Measurements from ENCODE around the gene LRRD1.
"Not testable (repeated sequence)": the region's sequence is repeated elsewhere in the genome, so short reads cannot be mapped to it uniquely, and the experiment has no call there.

Gene LRRD1

DNA sequence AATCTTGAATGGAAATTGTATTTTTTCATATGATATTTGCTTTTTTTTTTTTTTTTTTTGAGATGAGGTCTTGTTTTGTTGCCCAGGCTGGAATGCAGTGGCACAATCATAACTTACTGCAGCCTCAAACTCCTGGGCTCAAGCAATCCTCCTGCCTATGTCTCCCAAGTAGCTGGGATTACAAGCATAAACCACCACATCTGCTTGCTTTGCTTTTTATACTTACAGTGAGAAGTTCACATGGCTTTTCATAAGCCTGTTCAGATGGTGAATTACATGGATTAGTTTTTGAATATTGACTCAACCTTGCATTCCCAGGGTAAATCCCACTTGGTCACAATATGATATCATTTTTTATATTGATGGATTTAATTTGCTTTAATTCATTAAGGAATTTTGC, 22.0 kb downstream of the LRRD1 start:
- no peak for ATAC-seq
- no peaks in the 10 kb centered on the region for H3K27me3 Mint-ChIP-seq
- no peak overlapping the region for H3K27ac Mint-ChIP-seq
- no peak for DNase-seq
- H3K4me3 Mint-ChIP-seq = no peak overlapping the region
- no peaks in the 10 kb centered on the region for H3K9me3 Mint-ChIP-seq
- peaks cover 7% of the 10 kb centered on the region for H3K4me1 Mint-ChIP-seq

DNA sequence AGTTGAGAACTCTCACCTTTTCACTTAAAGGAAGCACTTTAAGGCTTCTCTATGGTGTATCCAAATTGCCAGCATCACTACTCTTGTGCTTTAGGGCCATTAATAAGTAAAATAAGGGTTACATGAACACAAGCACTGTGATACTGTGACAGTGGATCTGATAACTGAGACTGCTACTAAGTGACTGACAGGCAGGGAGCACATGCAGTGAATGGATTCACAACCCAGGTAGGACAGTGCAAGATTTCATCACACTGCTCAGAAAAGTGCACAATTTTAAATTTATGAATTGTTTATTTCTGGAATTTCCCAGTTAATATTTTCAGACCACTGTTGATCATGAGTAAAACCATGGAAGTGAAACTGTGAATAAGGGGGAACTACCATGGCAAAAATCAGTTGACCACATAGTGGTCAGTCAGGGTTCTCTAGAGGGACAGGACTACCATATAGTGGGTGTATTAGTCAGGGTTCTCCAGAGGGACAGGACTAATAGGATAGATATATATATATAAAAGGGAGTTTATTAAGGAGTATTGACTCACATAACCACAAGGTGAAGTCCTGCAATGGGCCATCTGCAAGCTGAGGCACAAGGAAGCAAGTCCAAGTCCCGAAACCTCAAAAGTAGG, 23.7 kb downstream of the LRRD1 start:
- Mint-ChIP-seq H3K9me3 (no peaks in the 10 kb centered on the region), H3K27me3 (no peaks in the 10 kb centered on the region), H3K4me1 (peaks cover 7% of the 10 kb centered on the region), H3K4me3 (no peak overlapping the region), H3K27ac (no peak overlapping the region)
- DNase-seq = no peak
- ATAC-seq = no peak

DNA sequence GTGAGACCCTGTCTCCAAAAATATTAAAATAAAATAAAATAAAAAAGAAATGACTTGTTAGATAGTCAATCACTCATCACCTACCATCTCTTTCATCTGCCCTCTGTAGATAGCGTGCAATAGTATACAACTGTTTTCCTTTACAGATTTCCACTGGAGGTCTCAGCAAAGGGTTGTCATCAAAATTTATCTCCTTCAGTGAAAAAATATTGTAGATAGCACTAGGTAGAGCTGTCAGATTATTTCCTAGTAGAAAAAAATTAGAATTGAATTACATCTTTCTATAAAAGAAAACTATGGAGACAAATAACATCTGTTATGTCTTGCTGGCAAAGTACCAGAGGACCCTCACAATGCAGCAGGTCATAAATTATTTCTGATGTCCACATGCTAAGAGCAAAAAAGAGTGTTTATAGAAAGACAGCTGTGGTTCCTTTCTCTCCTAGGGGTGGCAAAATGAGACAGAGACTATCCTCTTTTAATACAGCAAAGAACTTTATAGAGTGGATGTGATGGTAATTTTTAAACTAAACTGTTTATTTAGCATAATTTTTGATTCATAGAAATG, 28.4 kb downstream of the LRRD1 start:
- no peaks in the 10 kb centered on the region for H3K9me3 Mint-ChIP-seq
- ATAC-seq = no peak
- H3K4me3 Mint-ChIP-seq = no peak overlapping the region
- no peaks in the 10 kb centered on the region for H3K27me3 Mint-ChIP-seq
- H3K4me1 Mint-ChIP-seq = no peaks in the 10 kb centered on the region
- H3K27ac Mint-ChIP-seq = no peak overlapping the region
- no peak for DNase-seq

DNA sequence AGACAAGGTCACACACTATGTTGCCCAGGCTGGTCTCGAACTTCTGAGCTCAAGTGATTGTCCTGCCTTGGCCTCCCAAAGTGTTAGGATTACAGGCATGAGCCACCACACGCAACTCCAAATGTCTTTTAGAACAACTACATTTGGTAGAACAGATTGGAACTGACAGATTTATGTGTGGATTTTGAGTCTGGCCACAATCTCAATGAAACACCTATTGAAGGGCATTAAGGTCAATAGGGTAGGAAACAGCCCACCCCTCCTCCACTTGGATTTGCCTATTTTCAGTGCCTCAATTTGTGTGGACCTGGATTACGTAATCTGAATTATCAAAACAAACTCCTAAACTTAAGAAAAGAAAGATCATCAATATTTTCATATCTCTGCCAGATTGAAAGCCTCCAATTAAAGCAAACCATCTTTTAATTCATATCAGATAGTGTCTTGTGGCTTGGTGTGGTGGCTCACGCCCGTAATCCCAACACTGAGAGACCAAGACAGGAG, 29.2 kb downstream of the LRRD1 start:
- no peaks in the 10 kb centered on the region for H3K9me3 Mint-ChIP-seq
- DNase-seq (no peak), ATAC-seq (no peak)
- no peaks in the 10 kb centered on the region for H3K27me3 Mint-ChIP-seq
- H3K27ac Mint-ChIP-seq = no peak overlapping the region
- H3K4me3 Mint-ChIP-seq = no peak overlapping the region
- no peaks in the 10 kb centered on the region for H3K4me1 Mint-ChIP-seq

DNA sequence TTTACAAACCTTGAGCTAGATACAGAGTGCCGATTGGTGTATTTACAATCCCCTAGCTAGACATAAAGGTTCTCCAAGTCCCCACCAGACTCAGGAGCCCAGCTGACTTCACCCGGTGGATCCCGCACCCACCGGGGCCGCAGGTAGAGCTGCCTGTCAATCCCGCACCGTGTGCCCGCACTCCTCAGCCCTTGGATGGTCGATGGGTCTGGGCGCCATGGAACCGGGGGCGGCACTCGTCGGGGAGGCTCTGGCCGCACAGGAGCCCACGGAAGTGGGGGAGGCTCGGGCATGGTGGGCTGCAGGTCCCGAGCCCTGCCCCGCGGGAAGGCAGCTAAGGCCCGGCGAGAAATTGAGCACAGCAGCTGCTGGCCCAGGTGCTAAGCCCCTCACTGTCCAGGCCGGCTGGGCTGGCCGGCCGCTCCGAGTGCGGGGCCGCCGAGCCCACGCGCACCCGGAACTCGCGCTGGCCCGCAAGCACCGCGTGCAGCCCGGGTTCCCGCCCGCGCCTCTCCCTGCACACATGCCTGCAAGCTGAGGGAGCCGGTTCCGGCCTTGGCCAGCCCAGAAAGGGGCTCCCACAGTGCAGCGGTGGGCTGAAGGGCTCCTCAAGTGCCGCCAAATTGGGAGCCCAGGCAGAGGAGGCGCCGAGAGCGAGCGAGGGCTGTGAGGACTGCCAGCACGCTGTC, 35.6 kb downstream of the LRRD1 start:
- H3K4me3 Mint-ChIP-seq, H3K27me3 Mint-ChIP-seq, H3K27ac Mint-ChIP-seq, H3K4me1 Mint-ChIP-seq, H3K9me3 Mint-ChIP-seq, DNase-seq, ATAC-seq: not testable (repeated sequence)

DNA sequence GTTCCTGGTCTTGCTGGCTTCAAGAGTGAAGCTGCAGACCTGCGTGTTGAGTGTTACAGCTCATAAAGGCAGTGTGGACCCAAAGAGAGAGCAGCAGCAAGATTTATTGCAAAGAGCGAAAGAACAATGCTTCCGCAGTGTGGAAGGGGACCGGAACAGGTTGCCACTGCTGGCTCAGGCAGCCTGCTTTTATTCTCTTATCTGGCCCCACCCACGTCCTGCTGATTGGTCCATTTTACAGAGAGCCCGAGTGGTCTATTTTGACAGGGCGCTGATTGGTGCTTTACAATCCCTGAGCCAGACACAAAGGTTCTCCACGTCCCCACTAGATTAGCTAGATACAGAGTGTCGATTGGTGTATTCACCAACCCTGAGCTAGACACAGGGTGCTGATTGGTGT, 36.2 kb downstream of the LRRD1 start:
- not testable (repeated sequence) for DNase-seq, H3K27ac Mint-ChIP-seq, H3K4me3 Mint-ChIP-seq, H3K9me3 Mint-ChIP-seq, ATAC-seq, H3K27me3 Mint-ChIP-seq, H3K4me1 Mint-ChIP-seq

DNA sequence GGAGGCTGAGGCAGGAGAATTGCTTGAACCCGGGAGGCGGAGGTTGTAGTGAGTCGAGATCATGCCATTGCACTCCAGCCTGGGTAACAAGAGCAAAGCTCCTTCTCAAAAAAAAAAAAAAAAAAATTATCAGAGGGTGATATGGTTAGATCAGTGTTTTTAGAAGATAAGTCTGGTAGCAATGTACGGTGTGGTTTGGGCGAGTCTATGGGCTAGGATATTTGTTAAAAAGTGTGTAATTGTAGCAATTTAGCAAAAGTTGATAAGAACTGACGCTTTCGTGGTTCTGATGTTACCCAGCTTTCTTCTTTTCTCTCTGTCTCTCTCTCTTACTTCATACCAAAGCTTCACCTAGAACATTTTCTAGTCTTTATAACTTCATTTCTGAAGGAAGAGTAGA, 37.8 kb downstream of the LRRD1 start:
- H3K4me3 Mint-ChIP-seq = no peak overlapping the region
- no peak for DNase-seq
- no peaks in the 10 kb centered on the region for H3K27me3 Mint-ChIP-seq
- H3K27ac Mint-ChIP-seq = no peak overlapping the region
- H3K4me1 Mint-ChIP-seq = peaks cover under 1% of the 10 kb centered on the region
- ATAC-seq = no peak
- no peaks in the 10 kb centered on the region for H3K9me3 Mint-ChIP-seq

DNA sequence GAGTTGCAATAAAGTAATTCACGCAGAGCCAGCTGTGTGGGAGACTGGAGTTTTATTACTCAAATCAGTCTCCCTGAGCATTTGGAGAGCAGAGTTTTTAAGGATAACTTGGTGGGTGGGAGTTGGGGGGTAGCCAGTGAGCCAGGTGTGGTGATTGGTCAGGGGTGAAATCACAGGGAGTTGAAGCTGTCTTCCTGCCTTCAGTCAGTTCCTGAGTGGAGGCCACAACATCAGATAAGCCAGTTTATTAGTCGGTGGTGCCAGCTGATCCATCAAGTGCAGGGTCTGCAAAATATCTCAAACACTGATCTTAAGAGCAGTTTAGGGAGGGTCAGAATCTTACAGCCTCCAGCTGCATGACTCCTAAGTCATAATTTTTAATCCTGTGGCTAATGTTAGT, 41.4 kb downstream of the LRRD1 start:
- peaks cover 20% of the 10 kb centered on the region for H3K4me1 Mint-ChIP-seq
- no peak overlapping the region for H3K27ac Mint-ChIP-seq
- H3K9me3 Mint-ChIP-seq = no peaks in the 10 kb centered on the region
- H3K27me3 Mint-ChIP-seq = no peaks in the 10 kb centered on the region
- DNase-seq = no peak
- H3K4me3 Mint-ChIP-seq = no peak overlapping the region
- ATAC-seq = no peak

DNA sequence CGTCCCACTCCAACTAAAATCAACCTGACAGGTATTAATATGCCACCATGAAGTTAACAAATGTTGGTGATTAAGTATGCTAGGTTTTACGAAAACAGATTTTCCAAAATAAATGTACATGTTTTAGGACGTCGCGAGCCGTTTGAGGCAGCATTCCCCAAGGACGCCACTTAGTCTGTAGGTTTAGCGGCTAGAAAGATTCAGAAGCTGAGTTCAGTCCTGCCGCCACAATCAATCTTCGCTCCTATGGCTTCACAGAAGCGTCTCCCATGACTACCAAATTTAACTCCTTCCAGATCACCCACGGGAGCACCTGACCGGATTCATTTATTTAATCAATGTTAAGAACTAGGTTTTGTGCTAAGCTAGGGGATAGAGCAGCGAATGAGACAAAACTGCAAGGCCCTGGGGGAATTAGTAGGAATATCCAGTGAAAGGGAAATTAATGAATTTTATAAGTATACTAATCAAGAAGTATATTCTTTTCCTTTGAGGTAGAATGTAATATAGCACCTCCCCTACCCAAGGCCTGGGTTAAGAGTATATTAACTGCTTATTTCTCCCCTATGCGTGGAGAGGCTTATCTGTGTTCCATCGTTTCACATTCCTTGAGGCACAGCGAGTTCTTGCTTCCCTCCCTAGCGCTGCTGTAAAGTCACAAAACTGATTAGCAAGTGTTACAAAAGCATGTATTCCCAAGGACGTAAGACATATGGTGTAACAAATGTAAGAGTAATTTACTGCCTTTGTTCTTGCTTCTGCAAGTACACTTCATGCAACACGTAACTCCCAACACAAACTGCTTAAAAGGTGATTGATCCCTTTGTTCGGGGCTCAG, 43.7 kb downstream of the LRRD1 start:
- no peaks in the 10 kb centered on the region for H3K9me3 Mint-ChIP-seq
- peak overlapping the region; percentile 92 to 99 for H3K4me3 Mint-ChIP-seq
- DNase-seq (peak in 1 of 2 donors; percentile 8), ATAC-seq (no peak)
- H3K27ac Mint-ChIP-seq = peak overlapping the region; percentile 99
- H3K4me1 Mint-ChIP-seq = peaks cover 28% of the 10 kb centered on the region
- H3K27me3 Mint-ChIP-seq = no peaks in the 10 kb centered on the region

DNA sequence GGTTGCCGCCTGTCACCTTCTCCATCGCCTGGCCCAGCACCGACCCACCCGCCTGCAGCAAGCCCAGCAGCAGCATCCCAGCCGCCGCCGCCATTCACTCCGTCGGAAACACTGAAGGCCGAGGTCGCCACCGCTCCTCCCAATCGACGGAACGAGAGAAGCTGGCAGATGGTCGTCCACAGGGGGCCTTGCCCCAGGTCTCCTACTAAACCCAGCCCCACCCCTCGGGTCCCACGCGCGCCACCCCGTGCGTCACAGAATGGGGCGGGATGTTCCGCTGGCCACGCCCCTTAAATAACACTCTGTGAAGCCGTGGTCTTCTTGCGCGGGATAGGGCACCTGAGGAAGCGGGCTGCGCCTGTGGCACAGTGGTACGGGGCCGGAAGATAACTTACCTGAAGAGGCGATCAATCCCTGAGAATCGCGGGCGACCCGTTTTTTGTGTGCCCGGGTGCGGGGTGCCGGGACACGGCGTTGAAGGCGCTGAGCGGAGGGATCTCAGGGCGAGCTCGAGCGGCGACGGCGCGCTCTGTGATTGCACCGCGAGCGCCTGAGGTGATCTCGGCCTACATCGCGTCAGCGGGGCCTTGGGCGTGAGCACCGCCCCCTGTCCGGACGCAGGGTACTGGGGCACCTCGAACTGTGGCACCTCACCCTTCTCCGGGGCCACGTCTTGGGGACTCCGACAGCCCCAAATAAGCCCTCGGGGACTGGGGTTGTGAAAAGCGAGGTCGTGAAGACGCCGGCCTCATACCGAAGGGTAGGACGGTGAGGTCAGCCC, 44.5 kb downstream of the LRRD1 start, which contains the start of gene CYP51A1:
Gene CYP51A1 (minus strand): TSS at position 207 of the 781 bp plus-strand sequence. CDS start 113 bp downstream, at position 94.
- H3K4me3 Mint-ChIP-seq = peak within 1 kb of the TSS; percentile 92 to 99
- DNase-seq = peak; percentile 94 to 96
- H3K9me3 Mint-ChIP-seq = no peaks in the 10 kb centered on the region
- peak within 1 kb of the TSS; percentile 99 for H3K27ac Mint-ChIP-seq
- peaks cover 28% of the 10 kb centered on the region for H3K4me1 Mint-ChIP-seq
- H3K27me3 Mint-ChIP-seq = no peaks in the 10 kb centered on the region
- ATAC-seq = peak; percentile 92

DNA sequence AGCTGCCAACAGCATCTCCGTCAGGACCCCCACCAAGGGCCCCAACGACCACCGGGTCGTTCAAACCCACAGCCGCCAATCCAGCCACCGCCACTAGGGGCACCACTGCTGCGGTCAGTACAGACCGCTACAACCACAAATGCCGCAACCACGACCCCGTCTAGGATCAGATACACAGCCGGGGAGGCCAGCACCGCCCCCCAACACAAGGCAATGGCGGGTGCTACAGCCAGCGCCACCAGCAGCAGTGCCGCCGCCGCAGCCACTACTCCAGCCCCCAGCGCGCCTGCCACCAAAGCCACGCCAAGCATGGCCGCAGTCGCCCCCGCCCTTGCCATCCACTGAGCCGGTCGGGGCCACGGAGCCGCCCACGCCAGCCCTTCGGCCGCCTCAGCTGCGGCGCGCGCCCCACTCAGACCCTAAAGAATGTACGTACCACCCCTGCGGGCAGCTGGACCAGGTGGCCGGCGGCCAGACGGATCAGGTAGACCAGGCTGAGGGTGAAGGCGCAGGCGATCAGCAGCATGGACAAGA, 45.1 kb downstream of the LRRD1 start:
- peak overlapping the region; percentile 99 for H3K27ac Mint-ChIP-seq
- H3K9me3 Mint-ChIP-seq = no peaks in the 10 kb centered on the region
- H3K27me3 Mint-ChIP-seq = no peaks in the 10 kb centered on the region
- peak; percentile 52 for ATAC-seq
- peak overlapping the region; percentile 92 to 99 for H3K4me3 Mint-ChIP-seq
- DNase-seq = peak; percentile 70 to 74
- H3K4me1 Mint-ChIP-seq = peaks cover 28% of the 10 kb centered on the region

DNA sequence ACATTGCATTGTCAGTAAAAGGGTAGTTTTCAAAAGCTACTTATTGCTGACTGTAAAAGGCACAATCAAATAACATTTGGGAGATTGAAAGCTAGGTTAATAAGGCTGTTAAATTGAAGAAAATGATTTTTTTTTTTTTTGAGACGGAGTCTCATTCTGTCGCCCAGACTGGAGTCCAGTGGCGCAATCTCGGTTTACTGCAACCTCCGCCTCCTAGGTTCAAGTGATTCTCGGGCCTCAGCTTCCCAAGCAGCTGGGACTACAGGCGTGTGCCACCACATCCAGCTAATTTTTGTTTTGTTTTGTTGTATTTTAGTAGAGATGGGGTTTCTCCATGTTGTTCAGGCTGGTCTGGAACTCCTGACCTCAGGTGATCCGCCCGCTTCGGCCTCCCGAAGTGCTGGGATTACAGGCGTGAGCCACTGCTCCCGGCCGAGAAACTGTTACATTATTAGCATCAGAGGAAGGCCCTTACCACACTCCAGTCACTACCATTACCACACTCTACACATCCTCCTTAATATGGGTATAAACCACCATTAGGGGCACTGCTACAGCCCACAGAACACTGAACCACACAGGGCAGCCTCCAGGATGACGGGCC, 45.7 kb downstream of the LRRD1 start:
- Mint-ChIP-seq H3K4me3 (peak overlapping the region; percentile 92 to 99), H3K4me1 (peaks cover 28% of the 10 kb centered on the region), H3K9me3 (no peaks in the 10 kb centered on the region), H3K27ac (peak overlapping the region; percentile 99), H3K27me3 (no peaks in the 10 kb centered on the region)
- DNase-seq = no peak
- ATAC-seq = peak; percentile 57

DNA sequence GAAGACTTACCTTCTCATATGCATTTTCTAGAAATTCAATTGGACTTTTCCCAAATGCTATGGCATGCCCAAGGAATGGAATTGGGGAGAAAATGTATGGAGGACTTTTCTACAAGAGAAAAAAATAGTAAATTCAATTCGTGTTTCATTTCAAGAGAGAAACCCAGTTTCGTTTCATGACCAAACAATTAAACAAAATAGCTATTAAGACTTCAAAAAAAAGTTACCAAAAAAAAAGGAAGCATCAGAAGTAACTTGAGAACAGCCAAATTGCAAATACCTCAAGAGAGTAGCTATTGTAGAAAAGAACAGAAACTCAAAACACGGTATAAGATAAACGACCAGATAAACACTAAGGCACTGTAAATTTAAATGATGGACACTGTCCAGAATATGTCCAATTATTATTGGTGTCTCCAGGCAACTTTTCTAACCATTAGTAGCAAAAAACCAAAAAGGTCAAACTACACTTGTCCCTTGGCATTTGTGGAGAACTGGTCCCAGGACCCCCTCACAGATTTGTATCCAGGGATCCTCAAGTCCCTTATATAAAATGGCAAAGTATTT, 47.1 kb downstream of the LRRD1 start:
- H3K27ac Mint-ChIP-seq = no peak overlapping the region
- H3K9me3 Mint-ChIP-seq = no peaks in the 10 kb centered on the region
- DNase-seq = no peak
- ATAC-seq = no peak
- H3K4me1 Mint-ChIP-seq = peaks cover 28% of the 10 kb centered on the region
- no peaks in the 10 kb centered on the region for H3K27me3 Mint-ChIP-seq
- H3K4me3 Mint-ChIP-seq = no peak overlapping the region

DNA sequence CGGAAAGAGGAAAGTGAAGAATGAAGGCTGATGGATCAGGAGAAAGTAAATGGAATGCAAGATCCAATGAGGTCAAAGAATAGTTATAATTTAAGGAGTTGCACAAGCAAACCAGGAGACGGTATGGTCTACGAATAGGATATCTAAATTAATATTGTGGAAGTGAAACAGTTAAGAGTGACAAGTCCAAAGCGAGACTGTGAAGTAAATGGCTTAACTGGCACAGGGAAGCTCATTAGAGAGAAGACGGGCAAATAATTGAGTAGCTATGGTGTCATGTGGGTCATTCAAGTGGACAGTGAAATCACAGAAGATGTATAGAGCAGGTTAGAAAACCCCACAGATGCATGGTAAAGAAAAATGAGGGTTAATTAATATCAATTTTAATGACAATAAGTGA, 47.8 kb downstream of the LRRD1 start:
- H3K27me3 Mint-ChIP-seq = no peaks in the 10 kb centered on the region
- no peak for ATAC-seq
- no peak for DNase-seq
- H3K9me3 Mint-ChIP-seq = no peaks in the 10 kb centered on the region
- H3K4me1 Mint-ChIP-seq = peaks cover 27% of the 10 kb centered on the region
- H3K27ac Mint-ChIP-seq = no peak overlapping the region
- H3K4me3 Mint-ChIP-seq = no peak overlapping the region
